ELR (cell line): ENCODE results near the gene GYG1.
A peak's percentile ranks its signal among the peaks of the same experiment; 100 is the strongest.

Experiments
- DNase-seq: peaks from one replicate; pipeline ENCODE4 v3.0.0-alpha.2; 2015; ENCODE audit warnings: low read depth

The GYG1 gene

DNA sequence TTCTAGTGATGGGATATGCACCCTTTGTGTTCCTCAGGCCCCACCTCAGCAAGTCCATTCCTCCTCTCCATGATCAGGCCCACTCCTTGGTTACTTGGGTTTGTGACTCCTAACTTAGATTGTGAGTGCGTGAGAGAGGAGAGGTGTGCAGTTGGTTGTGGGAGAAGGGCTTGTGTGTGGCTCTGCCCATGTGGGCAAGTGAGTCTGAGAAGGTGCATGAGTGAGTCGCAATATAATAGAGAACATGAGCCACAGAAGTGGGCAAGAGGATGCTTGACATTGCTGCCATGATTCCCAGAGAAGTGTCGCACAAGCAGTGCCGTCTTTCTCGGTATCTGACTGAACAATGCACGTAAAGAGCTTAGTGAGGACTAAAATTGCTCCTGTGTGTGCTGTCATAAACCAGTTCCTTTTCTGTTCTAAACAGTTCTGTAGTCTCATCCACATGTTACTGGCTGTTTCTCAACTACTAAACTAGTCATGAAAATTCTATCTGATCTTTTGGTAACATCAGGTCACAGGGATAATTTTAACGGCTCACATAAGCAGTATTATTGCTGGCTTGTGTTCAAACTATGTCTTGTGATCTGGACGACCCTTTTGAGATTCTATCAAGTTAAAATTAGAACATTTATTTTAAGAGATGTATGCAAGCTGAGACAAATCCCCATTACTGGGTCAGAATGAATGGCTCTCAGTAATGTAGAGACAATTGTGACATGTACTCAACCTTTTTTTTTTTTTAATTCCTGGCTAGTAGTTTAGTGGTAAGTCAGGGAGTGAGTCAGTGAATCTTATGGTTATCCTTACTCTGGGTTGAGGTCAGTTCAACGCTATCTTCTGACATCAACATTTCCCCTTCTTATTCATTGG lies 25.6 kb downstream of the GYG1 start:
- DNase-seq, result peak; percentile 98

DNA sequence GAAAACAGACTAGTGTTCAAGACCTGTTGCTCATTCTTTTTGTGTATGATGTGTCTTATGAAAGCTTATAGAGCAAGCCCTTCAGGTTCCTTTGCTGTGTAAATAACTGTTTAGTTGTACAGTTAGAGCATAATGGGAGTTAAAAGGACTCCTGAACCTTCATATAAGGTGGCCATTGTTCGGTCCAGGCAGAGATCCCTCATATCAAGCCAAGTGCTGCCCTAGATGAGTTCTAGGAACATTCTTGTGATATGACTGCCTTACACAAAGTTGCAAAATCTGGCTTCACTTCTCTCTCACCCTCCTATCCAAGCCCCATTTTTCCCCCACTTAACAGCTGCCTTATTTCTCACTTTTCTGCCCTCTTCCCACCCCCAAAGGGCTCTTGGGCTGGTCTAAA lies 26.9 kb downstream of the GYG1 start:
- peak; percentile 52 for DNase-seq

DNA sequence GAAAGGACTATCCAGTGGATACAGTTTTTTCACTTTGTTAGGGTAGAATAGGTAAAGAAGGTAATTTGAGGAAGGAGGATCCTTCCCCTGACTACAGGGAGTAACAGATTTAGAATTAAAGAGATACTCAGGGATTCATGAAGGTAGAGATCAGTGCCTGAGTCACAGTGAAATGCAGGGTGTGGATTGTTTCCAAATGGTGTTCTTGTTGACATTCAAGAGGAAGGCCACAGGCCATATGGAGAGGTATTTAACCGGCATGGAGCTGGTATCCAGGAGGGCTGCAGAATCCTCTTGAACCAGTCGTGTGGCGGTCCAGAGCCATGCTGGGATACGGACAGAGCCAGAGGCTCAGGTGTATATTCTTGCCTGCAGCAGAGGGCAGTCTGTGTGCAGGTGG lies 28.2 kb downstream of the GYG1 start:
- no peak for DNase-seq

DNA sequence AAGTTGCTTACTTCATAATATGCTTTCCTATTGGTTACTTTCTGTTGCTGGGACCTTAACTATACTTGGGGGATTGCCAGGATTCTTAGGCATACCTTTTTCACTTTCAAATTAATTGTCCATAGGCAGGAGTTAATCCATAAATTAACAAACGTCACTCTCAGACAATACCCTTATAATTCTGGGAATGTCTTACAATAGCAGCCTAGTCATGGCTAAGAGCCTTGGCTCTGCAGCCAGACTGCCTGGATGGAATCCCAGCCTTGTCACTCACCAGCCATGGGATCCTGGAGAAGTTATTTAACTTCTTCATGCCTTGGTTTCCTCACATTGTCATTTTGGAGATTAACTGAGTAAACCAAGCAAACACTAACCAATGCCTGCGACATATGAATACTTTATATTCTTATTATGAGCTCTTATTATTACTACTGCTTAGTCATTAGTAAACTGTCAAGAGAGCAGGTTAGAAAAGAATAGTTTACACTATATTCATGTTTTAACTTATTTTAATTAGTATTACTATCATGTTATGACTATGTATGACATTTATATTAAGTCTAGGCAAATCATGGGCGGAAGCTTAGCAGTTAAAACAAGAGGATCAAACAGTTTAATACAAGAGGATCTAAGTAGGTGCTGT lies 29.0 kb downstream of the GYG1 start:
- DNase-seq, result no peak

DNA sequence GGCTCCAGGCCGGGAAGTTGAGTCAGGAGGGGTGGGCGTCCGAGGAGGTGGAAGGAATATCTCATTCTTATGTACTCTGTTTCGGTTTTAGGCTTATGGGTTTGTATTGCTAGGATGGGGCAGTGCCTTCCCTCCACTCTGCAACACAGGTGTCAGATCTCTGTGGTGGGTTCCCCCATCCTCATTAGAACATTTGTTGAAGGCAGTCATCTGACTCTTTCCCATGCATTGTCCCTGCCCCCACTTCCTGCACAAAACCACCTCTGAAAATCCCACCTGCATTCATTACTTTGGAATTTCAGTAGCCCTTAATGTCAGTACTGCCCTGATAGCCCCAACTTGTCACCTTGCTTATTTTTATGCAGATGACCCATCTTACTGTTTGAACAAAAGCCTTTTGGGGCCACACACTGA lies 29.5 kb downstream of the GYG1 start:
- DNase-seq, result no peak

DNA sequence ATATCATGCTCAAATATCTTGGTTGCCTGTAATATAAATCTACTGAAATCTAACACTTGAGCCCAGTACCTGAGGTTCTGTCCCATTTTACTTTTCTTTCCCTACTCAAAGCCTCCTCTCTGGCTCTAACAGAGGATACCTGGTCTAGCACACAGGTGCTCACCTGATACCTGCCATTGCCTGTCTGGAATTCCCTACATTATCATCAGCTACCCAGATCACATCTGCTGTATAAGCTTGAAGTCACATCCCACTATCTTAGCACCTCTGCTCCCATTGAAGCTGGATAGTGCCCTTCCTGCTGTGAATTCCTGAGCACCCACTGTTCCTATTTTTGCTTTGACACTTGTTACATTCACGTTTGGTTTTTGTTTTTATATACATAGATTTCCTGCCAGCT lies 30.5 kb downstream of the GYG1 start:
- DNase-seq, result no peak

DNA sequence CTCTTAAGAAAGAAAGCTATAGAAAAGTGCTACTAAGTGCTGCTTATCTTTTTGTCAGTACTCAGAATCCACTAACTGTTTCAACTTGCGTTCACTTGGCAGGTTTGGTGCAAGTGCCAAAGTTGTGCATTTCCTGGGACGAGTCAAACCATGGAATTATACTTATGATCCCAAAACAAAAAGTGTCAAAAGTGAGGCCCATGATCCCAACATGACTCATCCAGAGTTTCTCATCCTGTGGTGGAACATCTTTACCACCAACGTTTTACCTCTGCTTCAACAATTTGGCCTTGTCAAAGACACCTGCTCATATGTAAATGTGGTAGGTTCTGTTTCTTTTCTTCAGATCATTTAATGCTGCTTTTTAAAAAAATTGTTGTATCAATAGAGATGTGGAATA lies 32.6 kb downstream of the GYG1 start:
- peak; percentile 62 for DNase-seq

DNA sequence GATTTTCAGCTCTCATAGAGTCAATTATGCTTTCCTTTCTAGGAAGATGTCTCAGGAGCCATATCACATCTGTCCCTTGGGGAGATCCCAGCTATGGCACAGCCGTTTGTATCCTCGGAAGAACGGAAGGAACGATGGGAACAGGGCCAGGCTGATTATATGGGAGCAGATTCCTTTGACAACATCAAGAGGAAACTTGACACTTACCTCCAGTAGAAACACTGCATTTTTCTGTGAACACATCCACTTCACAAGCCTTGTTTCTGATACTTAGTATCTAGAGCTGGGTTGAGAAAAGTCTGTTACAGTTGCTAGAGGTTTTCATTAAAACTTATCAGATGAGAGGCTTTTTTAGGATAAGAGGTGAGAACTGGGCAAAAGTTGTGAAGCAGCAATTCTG lies 35.4 kb downstream of the GYG1 start:
- DNase-seq, result no peak

DNA sequence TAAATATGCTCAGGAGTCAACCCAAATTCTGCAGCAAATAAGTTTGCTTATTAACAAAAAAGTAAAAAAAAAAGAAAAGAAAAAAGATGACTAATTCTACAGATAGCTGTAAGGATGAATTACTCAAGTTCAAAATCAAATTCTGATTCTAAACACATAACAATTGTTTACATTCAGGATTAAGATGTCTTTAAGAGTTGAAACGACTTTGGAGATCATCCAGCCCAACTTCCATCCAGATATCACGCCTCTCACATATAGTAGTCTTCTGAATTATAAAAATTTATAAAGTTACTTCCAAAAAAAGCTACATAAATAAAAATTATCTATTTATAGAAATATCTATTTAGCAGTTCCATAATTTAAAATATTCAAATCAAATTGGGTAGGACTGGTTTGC lies 39.8 kb downstream of the GYG1 start:
- DNase-seq, result no peak

DNA sequence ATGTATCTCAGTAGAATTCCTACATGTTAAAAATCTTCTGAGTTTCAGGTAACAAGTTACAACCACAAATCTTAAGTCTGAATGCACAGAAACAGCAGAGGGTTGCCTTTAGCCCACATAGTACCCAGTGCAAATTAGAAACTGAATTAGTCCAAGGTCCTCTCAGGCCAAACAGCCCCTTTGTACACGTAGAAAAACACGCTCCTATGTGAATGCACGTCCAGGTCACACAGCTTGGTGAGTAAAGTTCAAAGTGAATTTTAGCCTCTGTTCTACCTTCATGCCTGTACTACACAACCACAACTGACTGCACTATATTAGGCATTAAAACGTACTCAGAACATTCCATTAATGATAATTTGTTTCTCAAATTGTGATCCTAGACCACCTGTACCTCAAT lies 46.3 kb downstream of the GYG1 start:
- no peak for DNase-seq

DNA sequence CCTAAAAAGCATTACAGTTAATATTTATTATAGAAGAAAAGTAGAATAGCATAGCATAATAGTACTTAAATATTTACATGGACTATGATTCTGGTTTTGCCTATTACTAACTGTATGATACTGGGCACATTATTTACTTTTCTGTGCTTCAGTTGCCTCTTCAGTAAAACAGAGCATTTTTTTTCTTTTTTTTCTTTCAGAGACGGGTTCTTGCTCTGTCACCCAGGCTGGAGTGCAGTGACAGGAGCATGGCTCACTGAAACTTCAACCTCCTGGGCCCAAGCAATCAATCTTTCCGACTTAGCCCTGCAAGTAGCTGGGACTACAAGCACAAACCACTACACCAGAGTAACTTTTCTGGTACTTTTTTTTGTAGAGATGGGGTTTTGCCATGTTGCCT lies 47.0 kb downstream of the GYG1 start:
- no peak for DNase-seq

DNA sequence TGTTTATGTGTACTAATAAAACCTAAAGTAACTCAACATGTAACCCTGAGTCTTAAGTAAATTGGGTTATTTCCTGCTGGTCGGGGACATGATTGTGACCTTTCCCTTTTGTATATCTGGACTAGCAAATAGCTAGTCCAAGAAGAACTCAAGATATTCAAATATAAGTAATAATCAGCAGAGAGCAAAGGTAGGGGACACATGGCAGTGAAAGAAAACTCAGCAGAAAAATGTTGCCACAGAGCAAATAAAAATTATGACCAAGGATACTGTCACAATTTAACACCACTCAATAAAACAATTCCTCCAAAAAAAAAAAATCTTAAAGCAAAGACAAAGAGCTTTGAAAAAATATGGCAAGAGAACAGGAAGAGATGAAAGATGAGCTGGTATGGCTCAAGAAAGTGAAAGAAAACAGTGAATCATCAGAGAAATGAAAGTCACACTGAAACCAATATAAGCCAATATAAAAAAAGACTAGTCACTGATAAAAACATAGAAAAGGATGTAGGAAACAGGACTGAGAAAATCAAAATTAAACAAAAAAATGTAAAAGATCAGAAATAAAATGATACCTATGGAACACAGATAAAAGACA lies 51.5 kb downstream of the GYG1 start:
- DNase-seq, result peak; percentile 65

DNA sequence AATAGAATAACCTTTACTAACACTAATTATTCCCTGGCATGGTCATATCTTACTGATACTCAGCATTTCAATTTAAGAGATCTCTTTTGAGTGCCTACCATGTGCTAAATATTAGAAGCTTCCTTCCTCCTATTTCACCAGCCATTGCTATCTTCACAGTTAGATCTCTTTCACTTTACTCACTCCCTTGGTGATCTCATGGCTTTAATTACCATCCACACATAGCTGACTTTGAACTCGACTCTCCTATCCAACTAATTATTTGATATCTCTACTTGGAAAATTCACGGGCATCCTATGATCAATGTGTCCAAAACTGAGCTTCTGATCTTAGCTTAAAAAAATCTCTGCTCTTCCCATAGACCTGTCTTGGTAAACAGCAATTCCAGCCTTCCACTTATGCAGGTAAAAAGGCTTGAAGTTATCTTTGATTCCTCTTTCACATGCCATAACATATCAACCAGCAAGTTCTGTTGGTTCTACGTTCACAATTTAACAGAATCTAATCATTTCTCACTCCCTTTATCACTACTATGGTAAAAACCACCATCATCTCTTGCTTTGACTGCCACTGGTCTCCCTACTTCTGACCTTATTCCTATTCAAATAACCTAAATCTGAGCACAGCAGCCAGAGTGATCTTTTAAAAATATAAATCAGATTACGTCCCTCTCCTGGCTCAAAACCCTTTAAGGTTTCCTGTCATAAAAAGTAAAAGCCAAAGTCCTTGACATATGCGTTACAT lies 53.2 kb downstream of the GYG1 start:
- no peak for DNase-seq

DNA sequence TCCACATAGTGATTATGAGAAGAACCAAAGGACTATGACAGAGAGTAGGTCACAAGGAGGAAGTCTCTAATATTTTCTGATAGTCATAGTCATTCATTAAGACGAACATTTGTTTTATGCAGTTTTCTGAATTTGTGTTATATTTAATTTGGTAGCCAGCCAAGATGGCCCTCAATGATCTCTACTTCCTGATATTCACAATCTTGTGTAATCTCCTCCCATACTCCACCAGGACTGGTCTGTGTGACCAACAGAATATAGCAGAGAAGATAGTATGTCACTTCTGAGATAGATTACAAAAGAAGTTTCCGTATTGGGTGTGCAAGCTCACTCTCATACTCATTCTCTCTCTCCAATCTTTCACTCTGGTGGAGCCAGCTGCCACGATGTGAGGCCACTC lies 64.2 kb downstream of the GYG1 start:
- no peak for DNase-seq

DNA sequence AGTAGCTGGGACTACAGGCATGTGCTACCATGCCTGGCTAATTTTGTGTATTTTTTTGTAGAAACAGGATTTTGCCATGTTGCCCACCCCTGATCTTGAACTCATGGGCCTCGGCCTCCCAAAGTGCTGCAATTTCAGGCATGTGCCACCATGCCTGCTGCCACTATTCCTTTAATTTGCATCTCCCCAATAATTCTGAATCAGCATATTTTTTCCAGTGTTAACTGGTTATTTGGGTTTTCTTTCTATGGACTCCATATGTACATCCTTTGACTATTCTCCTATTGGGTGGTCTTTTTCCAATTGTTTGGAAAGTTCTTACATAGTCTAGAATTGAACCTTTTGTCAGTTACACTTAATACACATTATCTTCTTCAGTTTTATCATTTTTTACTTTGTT lies 66.9 kb downstream of the GYG1 start:
- DNase-seq, result no peak

DNA sequence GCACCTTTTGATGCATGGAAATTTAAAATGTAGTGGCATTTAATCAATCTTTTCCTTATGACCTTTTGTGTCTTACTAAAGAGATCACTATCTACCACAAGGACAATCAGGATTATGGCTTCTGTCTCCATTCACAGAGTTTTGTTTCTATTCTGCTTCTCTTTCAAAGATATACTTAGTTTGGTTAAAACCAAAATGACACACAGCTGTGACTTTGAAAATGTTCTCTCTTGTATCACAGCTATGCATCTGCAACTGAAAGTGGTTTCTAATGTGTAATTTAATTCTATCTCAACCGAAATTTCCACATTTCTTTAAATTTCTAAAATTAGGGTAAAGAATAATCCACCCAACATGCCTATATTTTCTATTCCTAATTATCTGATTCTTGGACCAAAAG lies 67.3 kb downstream of the GYG1 start:
- no peak for DNase-seq

DNA sequence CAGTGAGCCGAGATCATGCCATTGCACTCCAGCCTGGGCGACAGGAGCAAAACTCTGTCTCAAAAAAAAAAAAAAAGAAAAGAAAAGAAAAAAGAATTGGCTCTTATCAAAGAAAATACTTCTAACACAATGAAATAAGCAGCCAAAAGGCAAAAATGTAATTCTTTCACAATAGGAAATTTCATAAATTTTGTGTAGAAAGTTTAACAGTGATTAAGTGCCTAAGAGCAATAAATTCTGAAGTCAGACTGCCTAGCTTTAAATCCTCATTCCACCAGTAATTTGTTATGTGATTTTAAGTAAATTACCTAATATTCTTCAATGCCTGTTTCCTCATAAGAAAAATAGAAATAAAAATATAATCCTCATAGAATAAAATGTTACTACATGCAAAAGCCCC lies 70.4 kb downstream of the GYG1 start:
- DNase-seq, result no peak

DNA sequence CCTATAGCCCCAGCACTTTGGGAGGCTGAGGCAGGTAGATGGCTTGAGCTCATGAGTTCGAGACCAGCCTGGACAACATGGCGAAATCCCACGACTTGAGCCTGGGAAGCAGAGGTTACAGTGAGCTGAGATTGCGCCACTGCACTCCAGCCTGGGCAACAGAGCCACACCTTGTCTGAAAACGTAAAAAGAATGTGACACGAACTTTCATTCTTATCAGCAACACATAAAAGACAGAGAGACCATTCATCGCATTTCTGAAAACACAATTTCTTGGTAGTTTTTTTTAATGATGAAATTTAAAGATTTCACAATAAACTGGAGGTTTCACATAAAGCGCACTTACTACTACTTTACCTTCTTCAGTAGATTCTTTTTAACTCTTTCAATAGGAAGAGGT lies 76.5 kb downstream of the GYG1 start:
- DNase-seq, result no peak
